Activated CD8-positive, alpha-beta memory T cell treated with anti-CD3 and anti-CD28 coated beads, Interleukin-2, amount 50 U/mL, for 24 hours (primary cell): ENCODE measurements around the gene C20orf202.

Experiments used
- DNase-seq: peaks from one replicate; pipeline ENCODE4 v3.0.0-alpha.2; 2020; ENCODE audit errors: extremely low read depth

The C20orf202 gene

DNA sequence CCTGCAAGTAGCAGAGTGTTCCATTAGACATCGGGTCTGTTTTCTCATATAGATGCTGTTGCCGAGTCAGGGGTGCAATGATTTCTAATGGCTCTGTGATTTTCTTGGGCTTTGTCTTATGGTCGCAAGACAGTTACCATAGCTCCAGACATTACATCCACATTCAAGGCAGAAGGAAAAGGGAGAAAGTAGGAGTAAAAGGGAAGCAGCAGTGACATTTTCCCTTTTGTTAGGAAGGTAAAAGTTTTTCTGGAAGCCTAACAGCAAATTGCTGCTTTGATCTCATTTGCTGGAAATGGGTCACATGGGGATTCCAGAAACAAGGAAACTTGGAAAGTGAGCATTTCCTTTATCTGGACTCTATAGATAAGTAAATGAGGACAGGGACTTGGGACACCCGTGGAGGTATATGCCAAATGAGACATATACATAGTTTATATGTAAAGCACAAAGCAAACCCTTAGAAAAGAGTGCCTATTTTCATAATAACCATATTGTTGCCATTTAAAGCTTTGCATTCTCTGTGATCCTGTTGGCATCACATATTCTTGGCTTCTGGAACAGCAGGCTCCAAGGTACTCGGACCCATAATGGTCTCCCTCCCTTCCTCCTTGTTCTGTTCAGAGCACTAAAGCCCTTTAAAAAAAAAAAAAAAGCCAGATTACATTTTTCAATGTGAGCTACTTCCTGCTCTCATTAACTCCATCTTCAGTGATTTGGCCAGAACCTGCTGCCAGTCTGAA lies at the start of gene C20orf202:
TSS of gene C20orf202 (plus strand) at position 693 of the 743 bp plus-strand sequence. CDS start 132 bp downstream, outside the sequence.
- DNase-seq, result no peak

DNA sequence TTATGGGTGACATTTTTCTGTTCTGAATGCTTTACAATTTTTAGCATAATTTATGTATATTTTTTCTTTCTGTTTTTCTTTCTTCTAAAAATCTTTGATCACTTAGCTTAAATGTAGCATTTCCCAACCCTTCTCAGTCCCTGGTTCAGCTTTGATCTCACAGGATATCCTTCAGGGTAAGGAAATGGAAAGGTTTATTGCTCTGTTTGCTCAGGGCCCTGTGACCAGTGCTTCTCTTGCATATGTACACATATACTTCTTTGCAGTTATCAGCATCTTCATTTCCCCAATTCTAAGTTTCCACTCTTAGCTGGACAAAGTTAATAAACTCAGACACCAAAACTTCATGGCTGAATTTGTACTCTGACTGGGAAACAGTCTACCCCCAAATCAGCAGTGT lies 49.0 kb upstream of the C20orf202 start:
- no peak for DNase-seq

DNA sequence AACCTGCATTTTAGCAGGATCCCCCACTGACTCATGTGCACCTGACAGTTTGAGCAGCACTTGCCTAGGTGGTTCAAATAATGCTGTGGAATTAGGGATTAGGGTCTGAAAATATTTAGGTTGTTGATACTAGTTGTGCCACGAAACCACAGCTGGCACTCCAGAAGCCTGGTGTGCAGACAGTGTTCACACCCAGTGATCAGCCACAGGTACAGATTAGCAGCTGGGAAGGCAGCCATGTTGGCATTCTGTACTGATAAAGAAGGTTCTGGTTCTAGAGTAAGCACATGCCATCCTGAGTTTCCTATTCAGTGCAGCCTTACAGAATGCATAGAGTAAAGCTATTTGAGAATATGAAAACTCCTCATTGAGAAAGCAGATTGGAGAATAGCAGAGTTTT lies 48.6 kb upstream of the C20orf202 start:
- no peak for DNase-seq

DNA sequence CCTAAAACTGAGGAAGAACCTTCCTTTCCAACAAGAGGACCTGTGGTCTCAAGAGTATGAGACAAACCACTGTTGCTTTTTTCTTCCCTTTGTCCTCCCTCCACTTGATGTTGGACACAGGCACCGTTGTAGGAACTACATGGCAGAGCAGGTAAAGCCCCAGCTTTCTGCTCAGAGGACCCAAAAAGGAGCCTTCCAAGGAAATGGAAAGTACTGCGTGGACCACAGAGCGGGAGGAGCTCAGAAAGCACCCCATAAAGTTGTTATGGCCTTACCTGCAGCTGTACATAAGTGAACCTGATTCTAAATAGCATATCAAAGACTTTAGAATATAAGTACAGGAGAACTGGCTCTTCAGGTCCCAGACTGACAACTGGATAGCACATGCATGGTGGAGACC lies 47.9 kb upstream of the C20orf202 start:
- no peak for DNase-seq

DNA sequence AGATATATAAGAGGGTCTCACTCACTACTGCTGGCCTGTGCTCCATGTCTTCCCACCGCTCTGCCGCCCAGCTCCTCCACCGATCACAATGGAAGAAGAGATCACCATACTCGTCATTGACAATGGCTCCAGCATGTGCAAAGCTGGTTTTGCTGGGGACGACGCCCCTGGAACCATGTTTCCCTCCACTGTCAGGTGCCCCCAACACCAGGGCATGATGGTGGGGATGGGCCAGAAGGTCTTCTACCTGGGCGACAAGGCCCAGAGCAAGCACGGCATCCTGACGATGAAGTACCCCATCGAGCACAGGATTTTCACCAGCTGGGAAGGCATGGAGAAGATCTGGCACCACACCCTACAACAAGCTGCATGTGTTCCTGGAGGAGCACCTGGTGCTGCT lies 42.8 kb upstream of the C20orf202 start:
- no peak for DNase-seq

DNA sequence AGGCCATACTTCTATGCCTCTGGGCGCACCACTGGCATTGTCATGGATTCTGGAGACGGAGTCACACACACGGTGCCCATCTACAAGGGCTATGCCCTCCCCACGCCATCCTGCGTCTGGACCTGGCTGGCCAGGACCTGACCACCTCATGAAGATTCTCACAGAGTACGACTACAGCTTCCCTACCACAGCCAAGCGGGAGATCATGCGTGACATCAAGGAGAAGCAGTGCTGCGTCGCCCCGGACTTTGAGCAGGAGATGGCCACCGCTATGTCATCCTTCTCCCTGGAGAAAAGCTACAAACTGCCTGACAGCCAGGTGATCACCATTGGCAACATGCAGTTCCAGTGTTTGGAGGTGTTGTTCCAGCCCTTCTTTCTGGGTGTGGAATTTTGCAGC lies 42.3 kb upstream of the C20orf202 start:
- no peak for DNase-seq

DNA sequence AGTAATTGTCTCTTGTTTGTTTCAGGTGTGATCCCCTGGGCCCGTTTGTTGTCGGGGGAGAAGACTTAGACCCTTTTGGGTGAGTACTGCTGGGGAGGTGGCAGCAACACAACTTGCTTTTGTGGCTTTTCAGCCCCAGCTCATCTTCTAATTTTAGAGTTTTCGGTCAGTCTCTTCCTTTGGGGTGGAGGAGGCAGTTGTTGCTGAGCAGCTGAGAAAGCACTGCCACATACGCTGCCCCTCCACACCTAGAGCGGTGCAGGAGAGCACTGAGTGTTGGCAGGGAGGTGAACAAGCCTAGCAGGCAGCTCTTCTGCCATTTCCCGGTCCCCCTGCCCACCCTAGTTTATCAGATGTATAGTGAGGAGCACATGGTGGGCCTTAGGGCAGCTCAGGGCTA lies 40.1 kb upstream of the C20orf202 start:
- no peak for DNase-seq

DNA sequence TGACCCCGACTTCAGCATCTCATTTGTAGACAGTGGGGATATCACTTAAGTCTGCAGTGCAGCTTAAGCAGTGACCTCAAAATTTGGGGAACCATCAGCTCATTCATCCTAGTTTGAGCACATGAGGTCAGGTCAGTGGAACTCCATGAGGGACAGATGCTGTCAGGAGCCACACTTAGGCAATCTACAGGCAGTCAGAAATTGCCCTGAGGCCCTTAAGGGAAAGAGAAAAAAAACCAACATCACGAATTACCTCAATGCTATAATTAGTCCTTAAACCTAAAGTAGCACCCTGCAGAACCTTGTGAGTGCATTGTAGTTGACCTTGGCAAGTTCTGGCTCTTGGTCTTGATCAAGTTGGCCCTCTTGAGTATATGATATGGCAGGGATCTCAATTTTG lies 39.6 kb upstream of the C20orf202 start:
- no peak for DNase-seq

DNA sequence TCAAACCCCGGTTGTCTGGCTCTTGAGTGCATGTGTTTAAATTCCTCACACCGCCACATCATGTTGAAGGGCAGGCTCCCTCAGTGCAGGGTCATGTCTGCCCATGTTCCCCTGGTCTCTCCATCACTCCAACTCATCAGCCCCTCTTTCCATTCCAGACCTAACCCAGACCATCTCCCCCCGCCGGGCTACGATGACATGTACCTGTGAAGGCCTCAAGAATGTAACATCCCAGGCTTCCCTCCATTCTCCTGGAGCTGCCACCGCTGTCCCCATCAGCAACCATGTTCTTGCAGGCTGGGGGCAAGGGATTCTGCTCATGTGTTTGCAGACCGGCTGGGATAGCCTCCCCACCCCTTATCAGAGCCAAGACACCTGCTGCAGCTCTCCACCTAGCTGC lies 38.4 kb upstream of the C20orf202 start:
- no peak for DNase-seq

DNA sequence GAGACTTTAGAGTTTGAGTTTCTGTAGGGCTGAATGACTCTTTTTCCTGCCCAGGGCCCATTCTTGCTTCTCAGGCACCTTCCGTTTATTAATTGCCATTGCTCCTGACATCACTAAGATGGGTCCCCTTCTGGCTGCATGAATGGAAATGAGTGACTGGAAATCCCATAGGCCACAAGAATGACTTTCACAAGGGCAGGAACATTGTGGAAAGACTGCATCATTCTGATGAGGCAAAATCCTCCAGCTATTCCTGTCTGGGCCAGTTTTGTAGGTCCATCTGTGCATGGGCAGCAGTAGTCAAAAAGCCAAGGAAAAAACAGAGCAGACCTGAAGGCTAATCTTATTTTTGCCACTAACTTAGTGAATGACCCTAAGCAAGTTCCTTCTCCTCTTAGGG lies 37.7 kb upstream of the C20orf202 start:
- DNase-seq, result no peak

DNA sequence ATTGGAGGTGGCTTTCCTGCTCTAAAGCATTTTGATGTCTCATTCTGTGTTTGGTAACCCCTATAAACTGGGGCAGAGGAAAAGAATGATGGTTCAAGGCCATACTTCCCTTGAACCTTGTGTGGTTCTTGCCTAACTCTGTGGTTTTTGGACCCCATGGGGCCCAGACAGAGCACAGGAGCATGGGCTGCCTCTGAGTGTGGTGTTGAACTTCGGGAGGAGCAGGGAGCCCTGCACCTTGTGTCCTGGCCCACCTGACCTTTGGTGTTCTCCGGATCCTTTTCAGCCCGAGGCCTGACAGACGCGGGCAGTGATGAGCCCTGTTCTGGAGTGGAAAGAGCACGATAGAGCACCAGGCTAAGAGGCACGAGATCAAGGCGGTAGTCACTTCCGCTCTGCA lies 37.3 kb upstream of the C20orf202 start:
- DNase-seq, result no peak

DNA sequence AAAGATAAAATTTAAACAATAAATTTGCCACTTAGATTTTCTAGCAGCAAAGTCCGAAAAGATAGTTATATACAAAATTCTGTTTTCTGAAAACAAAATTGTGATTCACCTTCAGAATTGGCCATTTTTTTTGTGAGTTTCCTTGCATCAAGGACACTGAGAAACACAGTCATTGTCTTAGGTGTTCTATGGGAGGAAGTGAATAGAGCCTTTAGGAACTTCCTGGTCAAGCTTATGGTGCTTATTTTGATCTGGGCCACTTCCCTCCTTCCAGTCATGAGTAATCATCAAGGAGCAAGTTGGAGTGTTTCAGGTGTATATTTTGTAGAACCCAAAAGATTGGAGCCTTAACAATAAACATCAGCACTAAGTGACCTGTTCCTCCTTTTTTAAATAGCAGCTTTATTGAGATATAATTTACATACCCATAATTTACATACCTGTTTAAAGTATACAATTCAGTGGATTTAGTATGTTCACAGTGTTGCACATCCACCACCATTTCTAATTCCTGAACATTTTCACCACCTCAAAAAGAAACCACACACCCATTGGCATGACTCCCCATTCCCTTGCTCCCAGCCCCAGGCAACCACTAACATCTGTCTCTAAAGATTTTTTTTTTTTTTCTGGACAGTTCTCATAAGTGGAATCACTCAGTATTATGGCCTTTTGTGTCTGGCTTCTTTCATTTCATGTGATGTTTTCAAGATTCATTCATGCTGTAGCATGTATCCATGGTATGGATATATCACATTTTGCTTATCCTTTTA lies 36.1 kb upstream of the C20orf202 start:
- no peak for DNase-seq

DNA sequence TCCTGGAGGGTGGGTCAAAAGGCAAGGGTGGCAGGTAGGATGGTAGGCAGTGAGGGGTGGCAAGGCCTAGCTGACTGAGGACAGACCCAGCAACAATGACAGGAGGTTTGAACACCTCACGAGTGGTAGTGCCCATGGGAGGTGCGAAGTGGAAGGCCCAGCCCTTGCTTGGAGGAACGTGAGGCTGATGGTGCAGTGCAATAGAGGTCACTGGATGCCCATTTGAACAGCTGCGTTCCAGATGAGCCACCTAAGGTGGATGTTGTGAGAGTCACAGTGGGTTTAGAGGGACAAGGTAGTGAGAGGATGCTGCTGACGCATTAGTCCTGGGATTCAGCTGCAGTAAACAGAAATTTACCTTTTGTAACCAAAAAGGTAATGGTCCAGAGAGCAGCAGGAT lies 34.0 kb upstream of the C20orf202 start:
- DNase-seq, result no peak

DNA sequence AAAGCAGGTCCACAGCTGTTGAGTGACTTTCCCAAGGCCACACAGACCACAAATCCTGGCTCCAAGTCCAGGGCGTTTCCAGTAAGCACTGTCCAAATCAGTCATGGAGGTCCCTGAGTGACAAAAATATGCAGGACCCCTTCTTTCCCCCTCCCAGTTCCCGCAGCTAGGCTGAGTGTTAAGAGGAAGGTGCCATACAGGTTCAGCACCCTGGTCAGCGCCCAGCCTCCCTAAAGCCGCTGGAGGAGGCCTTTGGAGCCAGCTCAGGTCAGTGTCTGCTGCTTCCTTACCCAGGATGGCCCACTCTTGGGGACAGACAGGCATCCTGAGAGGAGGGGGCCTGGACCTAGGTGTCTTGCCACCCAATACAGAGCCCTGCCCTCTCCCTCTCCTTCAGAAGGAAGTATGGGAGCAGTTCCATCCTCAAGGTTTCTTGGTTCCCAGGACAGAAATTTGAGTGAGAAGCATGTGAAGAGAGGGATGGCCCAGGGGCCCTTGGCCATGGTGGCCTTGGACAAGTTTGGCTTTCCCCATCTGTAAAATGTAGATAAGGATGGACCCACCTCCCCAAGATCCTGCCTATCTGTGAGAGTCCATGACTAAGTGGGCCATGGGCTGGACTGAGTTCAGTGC lies 31.7 kb upstream of the C20orf202 start:
- no peak for DNase-seq

DNA sequence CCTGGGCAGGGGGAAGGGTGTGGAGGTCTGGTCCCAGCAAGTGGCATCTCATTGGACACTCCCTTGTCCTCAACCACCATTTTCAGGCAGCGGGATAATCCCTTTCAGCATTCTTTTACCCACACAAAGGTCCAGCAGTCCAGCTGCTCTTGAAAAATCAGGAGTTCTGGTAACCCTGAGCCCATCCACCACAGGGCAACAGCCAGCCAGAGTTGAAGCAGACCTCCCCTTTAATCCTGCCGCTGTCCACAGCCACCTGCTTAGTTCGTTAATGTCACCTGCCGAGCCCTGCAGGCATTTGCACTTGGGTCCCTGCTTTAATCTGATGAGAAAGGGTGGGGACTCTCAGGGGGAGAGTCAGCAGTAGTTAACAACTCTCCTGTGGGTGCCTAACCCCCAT lies 29.6 kb upstream of the C20orf202 start:
- no peak for DNase-seq

DNA sequence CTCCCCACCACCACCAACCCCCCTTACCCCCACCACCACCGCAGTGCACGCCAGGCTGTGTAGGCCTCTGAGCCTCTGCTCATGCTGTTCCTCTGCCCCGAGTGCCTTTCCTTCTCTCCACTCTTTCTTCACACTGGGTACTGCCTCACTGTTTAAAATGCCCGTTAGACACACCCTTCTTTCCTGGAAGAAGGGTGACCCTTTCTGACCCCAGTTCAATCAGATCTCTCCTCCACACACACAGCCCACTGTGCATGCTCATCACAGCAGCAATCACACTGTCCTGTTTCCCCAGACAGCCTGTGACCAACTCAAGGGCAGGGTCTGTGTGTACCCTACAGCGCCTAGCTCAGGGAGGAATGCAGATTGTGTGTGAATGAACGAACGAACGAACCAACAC lies 28.5 kb upstream of the C20orf202 start:
- no peak for DNase-seq

DNA sequence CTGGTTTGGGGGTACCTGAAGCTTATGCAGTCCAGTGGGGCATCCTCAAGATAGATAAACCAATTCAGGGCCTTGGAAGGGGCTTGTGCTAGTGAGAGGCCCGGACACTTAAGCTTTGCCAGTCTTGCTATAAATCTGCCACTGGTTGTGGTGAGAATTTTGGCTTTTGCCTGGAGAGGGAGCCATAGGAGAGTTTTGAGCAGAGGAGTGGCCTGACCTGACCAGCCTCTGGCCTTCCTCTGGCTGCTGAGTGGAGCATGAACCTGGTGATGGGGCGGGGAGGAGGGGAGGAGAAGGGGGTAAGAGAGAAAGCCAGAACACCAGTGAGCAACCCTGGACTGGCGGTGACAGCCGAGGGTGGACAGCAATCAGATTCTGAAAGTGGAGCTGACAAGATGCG lies 25.6 kb upstream of the C20orf202 start:
- no peak for DNase-seq

DNA sequence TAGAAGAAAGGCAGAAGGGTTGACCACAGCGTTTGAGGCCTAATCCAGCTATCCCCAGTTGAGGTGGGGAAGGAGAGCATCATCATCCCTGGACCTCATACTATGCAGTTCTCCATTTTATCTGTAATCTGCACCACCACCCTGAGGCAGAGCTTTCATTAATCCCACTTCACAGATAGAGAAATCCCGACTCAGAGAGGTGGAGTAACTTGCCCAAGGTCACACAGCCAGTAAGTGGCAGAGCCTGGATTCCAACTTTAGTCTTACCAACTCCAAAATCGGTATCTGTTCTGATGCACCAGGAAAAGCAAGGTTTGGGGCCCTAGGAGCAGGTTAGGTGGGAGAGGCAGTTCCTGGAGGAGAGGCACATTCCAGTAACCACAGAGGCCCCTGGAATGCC lies 25.2 kb upstream of the C20orf202 start:
- DNase-seq, result no peak

DNA sequence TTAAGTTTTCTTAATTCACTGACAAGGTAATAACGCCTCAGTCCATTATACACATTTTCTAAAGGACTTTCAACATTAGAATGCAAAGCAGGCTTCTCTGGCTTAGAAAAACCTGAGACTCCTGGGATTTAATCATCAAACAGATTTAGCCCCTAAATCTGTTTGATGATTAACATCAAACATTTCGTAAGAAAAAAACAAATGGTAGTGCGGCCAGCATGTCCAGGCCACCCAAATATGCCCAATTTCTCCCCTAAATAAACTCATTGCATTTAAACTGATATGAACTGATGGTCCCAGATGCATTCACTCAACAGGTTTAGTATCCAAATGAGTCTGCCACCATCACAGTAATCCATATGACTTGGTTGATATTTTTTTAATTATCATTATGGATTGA lies 24.6 kb upstream of the C20orf202 start:
- no peak for DNase-seq

DNA sequence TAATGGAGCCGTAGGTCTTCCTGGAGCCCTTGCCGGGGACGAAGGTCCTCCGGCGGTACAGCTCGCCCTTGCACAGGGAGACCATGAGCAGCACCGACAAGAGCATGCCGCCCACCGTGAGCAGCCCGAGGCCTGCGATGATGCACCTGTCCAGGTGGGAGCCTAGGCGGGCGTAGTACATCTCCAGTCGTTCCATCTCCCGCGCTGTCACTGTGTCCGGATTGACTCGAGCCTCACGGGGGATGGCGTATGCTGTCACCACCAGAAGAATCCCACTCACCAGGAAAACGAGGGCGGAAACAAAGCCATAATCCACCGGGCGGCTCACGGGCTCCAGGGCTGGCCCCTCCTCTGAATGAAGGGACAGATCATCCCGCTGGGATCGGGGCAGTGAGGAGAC lies 22.3 kb upstream of the C20orf202 start:
- DNase-seq, result no peak

DNA sequence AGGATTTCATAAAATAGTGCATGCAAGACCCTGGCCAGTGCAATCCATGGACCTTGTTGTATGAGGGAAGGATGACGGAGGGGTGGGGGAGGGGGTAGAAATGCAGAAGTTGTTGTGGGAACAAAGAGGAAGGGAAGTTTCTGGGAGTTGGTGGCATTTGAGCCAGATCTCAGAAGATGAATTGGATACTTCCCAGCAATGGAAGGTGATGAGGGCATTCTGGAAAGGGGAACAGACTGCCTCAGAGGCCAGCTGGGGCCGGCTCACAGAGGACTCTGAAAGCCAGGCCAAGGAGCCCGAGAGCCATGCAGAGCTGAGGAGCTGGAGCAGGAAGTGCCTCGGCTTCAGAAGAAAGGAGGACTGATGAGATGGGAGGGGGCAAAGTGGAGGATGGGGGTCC lies 21.1 kb upstream of the C20orf202 start:
- no peak for DNase-seq

DNA sequence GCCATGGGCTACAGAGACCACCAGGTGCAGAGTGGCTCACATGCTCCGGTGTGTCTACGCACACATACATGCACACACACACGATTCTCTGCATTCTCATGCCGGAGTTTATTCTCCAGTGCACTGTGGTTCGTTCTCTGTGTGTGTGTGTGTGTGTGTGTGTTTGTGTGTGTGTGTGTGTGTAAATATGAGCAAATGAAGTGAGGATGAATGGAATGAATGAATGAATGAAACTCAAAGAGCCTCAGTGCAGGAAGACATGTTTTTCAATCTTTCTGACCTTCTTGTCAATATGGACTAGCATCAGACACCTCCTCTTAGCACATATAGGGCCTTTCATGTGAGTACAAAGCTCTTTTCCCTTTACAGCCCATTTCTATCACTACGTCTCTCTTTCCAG lies 20.1 kb upstream of the C20orf202 start:
- DNase-seq, result no peak

DNA sequence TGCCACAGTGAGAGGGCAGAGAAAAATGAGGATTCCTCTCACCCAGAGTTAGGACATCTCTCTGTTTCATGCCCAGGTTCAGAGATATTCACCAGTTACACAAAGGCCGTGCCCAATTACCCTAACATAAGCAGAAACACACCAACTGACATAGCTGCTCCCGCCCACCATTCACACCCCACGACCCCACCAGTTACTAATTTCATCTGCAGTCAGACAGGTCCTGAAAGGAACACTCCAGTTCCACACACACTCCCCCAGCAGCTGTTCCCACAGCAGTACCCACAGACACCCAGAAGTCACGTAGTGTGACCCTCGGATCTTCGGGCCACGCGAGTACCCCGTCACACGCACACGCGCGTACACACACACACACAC lies 19.0 kb upstream of the C20orf202 start:
- no peak for DNase-seq
